ENCODE measurements around the gene PPARGC1A. TPM values are rescaled to one million over a fixed set of nuclear protein-coding genes. Genes with fewer than 3 reads are reported as not detected.

PPARGC1A gene
- total and polyA plus RNA-seq, 2 experiments from 2014 or later: 0.76 to 3.3 TPM

GRCh38 chr4:23779839-23780238 is 110.0 kb downstream of the PPARGC1A start:
- Histone ChIP-seq H3K79me2 (replicated peaks; ENCODE audit: insufficient read depth) (no peaks in the 10 kb centered on the region), H3K36me3 (ENCODE audit: insufficient read depth) (no peaks in the 10 kb centered on the region; the same call in 1 of the 2 replicates), H3K4me1 (ENCODE audit: insufficient read depth) (peaks cover 10% of the 10 kb centered on the region), H3K27ac (ENCODE audit: low read depth) (no peak overlapping the region), H3F3A (replicated peaks; ENCODE audit: low read depth) (no peaks in the 10 kb centered on the region), H3K27me3 (ENCODE audit: insufficient read depth) (no peaks in the 10 kb centered on the region), H4K20me1 (replicated peaks; ENCODE audit: insufficient read depth) (no peaks in the 10 kb centered on the region), H3K9me2 (ENCODE audit: insufficient read depth) (0 out of 2 replicates have a peak, but pooled peaks cover 4% of the 10 kb centered on the region), H2AFZ (no peak overlapping the region), H3K4me2 (no peak overlapping the region), H3K4me3 (no peak overlapping the region)
- H3K27ac Mint-ChIP-seq: no peak overlapping the region
- H3K4me3 Mint-ChIP-seq: no peak overlapping the region
- no peaks in the 10 kb centered on the region for H3K27me3 Mint-ChIP-seq (ENCODE audit: insufficient read depth, low read depth, poor library complexity)
- peaks cover 7% of the 10 kb centered on the region; the same call in 2 of the 3 replicates for H3K9me3 Mint-ChIP-seq
- peaks cover 2% of the 10 kb centered on the region; the same call in 2 of the 3 replicates for H3K36me3 Mint-ChIP-seq (ENCODE audit: low read depth)
- TF ChIP-seq ETS1 (IDR thresholded peaks at IDR 0.05): no peak
- no peak for TF ChIP-seq JUNB (IDR thresholded peaks at IDR 0.05; ENCODE audit: unreplicated experiment)
- TF ChIP-seq ZNF462 (CRISPR knock-in tag; IDR thresholded peaks at IDR 0.05): no peak
- TF ChIP-seq CTCF (conservative IDR thresholded peaks at IDR 0.05; ENCODE audit: low read depth in 2 of 2): no peak
- TF ChIP-seq EZH2phosphoT487 (IDR thresholded peaks at IDR 0.05; ENCODE audit: unreplicated experiment): no peak
- no peak for TF ChIP-seq EZH2 (IDR thresholded peaks at IDR 0.05; ENCODE audit: low read depth, unreplicated experiment)
- no peak for TF ChIP-seq POLR2AphosphoS5 (IDR thresholded peaks at IDR 0.05; ENCODE audit: low read depth)
- no peak for TF ChIP-seq REST (IDR thresholded peaks at IDR 0.05; ENCODE audit: unreplicated experiment)
- no peak for TF ChIP-seq ZNF331 (CRISPR knock-in tag; IDR thresholded peaks at IDR 0.05; ENCODE audit: low read depth)
- TF ChIP-seq NANOG (IDR thresholded peaks at IDR 0.05; ENCODE audit: borderline replicate concordance): no peak
- TF ChIP-seq CREB1 (CRISPR knock-in tag; IDR thresholded peaks at IDR 0.05; ENCODE audit: low read depth): no peak
- no peak for TF ChIP-seq STAT1 (IDR thresholded peaks at IDR 0.05; ENCODE audit: unreplicated experiment)
- TF ChIP-seq ZNF114 (CRISPR knock-in tag; IDR thresholded peaks at IDR 0.05): no peak
- peaks cover 12% of the 10 kb centered on the region for H3K4me1 Mint-ChIP-seq
- DNase-seq (ENCODE audit: low spot score) (no peak), ATAC-seq (no peak)
